Caco-2 (cell line): ENCODE results near the gene UMAD1. TPM values are rescaled to one million over a fixed set of nuclear protein-coding genes. Genes with fewer than 3 reads are reported as not detected.

Source experiments
- BruUV-seq: library from RNA; stranded (reverse); fragments of 400-500 nt; replicated peaks from 2 replicates; lab custom pipeline; 2021; lab: Mats Ljungman, UMichigan
- CTCF ChIA-PET: fragments of 300-600 bp; sonication (Branson Sonifier 250); formaldehyde crosslinking; loops from one replicate; lab custom pipeline; 2022; ENCODE audit warnings: antibody characterized with exemption; lab: Charles Lee
- POLR2A ChIA-PET: fragments of 300-600 bp; sonication (Branson Sonifier 250); formaldehyde crosslinking; loops from one replicate; lab custom pipeline; 2022; ENCODE audit warnings: antibody characterized with exemption; lab: Charles Lee
- DNase-seq, 2 experiments: peaks; one replicate each; pipeline versions ENCODE4 v3.0.0 to v3.0.0-alpha.2; 2020 to 2022
- H3K27me3 ChIP-seq: replicated peaks from 2 replicates; pipeline ENCODE4 v1.6.0; 2011; ENCODE audit warnings: low read length; ENCODE audit not compliant: control insufficient read depth, insufficient read depth
- H3K36me3 ChIP-seq: 2 replicates; pipeline ENCODE4 v1.5.1; 2011; ENCODE audit warnings: low read length; ENCODE audit not compliant: control insufficient read depth, insufficient read depth
- H3K4me1 ChIP-seq: fragments of 250-450 bp; sonication (Bioruptor Pico); 2 replicates; pipeline ENCODE4 v1.5.1; 2020; ENCODE audit warnings: mild to moderate bottlenecking
- H3K4me3 ChIP-seq: 2 replicates; pipeline ENCODE4 v1.5.1; 2011; ENCODE audit warnings: low read depth, mild to moderate bottlenecking, control low read depth, low read length
- H3K9me3 ChIP-seq: fragments of 250-450 bp; sonication (Bioruptor Pico); 2 replicates; pipeline ENCODE4 v1.5.1; 2020; ENCODE audit warnings: mild to moderate bottlenecking, moderate library complexity
- H3K27ac Mint-ChIP-seq: one replicate; pipeline ENCODE4 v1.8.0; 2022; ENCODE audit warnings: mixed read lengths; ENCODE audit not compliant: unreplicated experiment
- H3K27me3 Mint-ChIP-seq: one replicate; pipeline ENCODE4 v1.8.0; 2022; ENCODE audit warnings: mixed read lengths; ENCODE audit not compliant: insufficient read depth, unreplicated experiment
- H3K36me3 Mint-ChIP-seq: one replicate; pipeline ENCODE4 v1.8.0; 2022; ENCODE audit warnings: mild to moderate bottlenecking, mixed read lengths; ENCODE audit not compliant: insufficient read depth, unreplicated experiment
- H3K4me1 Mint-ChIP-seq: one replicate; pipeline ENCODE4 v1.8.0; 2022; ENCODE audit warnings: low read depth, mixed read lengths; ENCODE audit not compliant: unreplicated experiment
- H3K4me3 Mint-ChIP-seq: one replicate; pipeline ENCODE4 v1.8.0; 2022; ENCODE audit warnings: mild to moderate bottlenecking, moderate library complexity, mixed read lengths; ENCODE audit not compliant: unreplicated experiment
- H3K9me3 Mint-ChIP-seq: one replicate; pipeline ENCODE4 v1.8.0; 2022; ENCODE audit warnings: mixed read lengths; ENCODE audit not compliant: unreplicated experiment
- intact Hi-C: fragments of 100-400 bp; cut with micrococcal nuclease; formaldehyde crosslinking; loops from one replicate; pipeline ENCODE4 v1.10.0; 2022; ENCODE audit not compliant: unreplicated experiment
- total RNA-seq: library from RNA; stranded (reverse); gene quantifications from 2 replicates; pipeline ENCODE4 v1.2.3, GENCODE V29; 2022
- TF ChIP-seq, protein P1 (sequence below), 2 experiments: fragments of 200-600 bp in 1 of 2; IDR thresholded peaks; 1 replicate in 1 of 2; 2 replicates in 1 of 2; pipeline versions ENCODE4 v1.5.1 to v1.8.0; 2011 to 2022; ENCODE audit warnings: antibody characterized with exemption in 1 of 2, control low read depth in 1 of 2, inconsistent platforms in 1 of 2, low read depth in 1 of 2, low read length in 1 of 2, mild to moderate bottlenecking in 1 of 2, moderate library complexity in 1 of 2; ENCODE audit not compliant: insufficient read depth in 1 of 2, severe bottlenecking in 1 of 2, unreplicated experiment in 1 of 2

The UMAD1 gene
- total RNA-seq, 1 experiment from 2014 or later: 20.0 TPM

DNA sequence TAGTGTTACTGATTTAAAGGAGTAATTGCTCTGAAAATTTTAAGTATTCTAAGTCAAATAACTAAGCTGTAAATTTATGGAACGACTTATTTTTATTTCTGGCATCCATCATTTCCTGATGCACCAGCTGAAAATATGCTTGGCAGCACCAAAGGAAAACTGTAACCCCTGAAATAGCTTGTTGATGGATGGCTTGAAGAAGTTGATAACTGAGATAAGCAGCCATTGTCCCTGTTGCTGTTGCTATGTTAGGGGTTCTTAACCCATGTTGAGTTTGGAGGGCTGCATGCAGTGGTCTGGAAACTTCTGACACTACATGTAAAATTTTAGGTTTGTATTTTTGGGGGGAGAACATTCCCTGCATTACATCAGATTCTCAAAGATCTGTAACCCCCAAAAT is 47.2 kb downstream of the UMAD1 start:
- no peaks in the 10 kb centered on the region for H3K27me3 Mint-ChIP-seq
- peaks cover 8% of the 10 kb centered on the region for H3K4me1 Mint-ChIP-seq
- no peak overlapping the region for H3K27ac Mint-ChIP-seq
- no TSS peak for BruUV-seq
- H3K4me3 ChIP-seq: no peak overlapping the region
- no peak overlapping the region for H3K4me3 Mint-ChIP-seq
- H3K36me3 Mint-ChIP-seq: peaks cover 5% of the 10 kb centered on the region
- intact Hi-C loops: no loop called here
- DNase-seq: no peak
- no peaks in the 10 kb centered on the region for H3K4me1 ChIP-seq
- no peaks in the 10 kb centered on the region for H3K9me3 ChIP-seq
- no peaks in the 10 kb centered on the region for H3K27me3 ChIP-seq
- TF ChIP-seq, protein P1, sequence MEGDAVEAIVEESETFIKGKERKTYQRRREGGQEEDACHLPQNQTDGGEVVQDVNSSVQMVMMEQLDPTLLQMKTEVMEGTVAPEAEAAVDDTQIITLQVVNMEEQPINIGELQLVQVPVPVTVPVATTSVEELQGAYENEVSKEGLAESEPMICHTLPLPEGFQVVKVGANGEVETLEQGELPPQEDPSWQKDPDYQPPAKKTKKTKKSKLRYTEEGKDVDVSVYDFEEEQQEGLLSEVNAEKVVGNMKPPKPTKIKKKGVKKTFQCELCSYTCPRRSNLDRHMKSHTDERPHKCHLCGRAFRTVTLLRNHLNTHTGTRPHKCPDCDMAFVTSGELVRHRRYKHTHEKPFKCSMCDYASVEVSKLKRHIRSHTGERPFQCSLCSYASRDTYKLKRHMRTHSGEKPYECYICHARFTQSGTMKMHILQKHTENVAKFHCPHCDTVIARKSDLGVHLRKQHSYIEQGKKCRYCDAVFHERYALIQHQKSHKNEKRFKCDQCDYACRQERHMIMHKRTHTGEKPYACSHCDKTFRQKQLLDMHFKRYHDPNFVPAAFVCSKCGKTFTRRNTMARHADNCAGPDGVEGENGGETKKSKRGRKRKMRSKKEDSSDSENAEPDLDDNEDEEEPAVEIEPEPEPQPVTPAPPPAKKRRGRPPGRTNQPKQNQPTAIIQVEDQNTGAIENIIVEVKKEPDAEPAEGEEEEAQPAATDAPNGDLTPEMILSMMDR (IDR thresholded peaks at IDR 0.05; ENCODE audit: insufficient read depth in 1 of 2, low read depth in 1 of 2, low read length in 1 of 2, severe bottlenecking in 1 of 2, unreplicated experiment in 1 of 2): no peak
- POLR2A ChIA-PET: no interaction called here
- no peaks in the 10 kb centered on the region for H3K36me3 ChIP-seq
- H3K9me3 Mint-ChIP-seq: no peaks in the 10 kb centered on the region
- CTCF ChIA-PET: no interaction called here

DNA sequence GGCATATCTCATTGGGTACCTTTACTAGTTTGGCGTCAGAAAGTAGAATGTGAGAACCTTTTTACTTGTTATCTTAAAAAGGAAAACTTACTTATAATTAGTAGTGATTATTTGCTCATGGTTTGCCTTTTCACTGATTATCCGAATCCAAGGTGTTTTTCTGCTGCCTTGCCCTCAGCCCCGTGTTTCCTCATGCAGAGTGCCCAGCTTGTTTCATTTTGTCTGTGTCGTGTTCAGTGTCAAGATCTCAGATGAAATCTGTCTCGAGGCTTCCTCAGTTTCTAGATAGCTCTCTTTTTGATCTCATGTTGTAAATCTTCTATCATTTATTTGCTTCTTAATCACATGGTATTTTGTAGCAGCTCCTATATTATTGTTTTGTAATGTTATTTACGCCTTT is 47.8 kb downstream of the UMAD1 start:
- CTCF ChIA-PET: no interaction called here
- TF ChIP-seq, protein P1 (IDR thresholded peaks at IDR 0.05; ENCODE audit: insufficient read depth in 1 of 2, low read depth in 1 of 2, low read length in 1 of 2, severe bottlenecking in 1 of 2, unreplicated experiment in 1 of 2): no peak
- no peak overlapping the region for H3K4me3 ChIP-seq
- no peak for DNase-seq
- no peaks in the 10 kb centered on the region for H3K9me3 ChIP-seq
- intact Hi-C loops: no loop called here
- no peaks in the 10 kb centered on the region for H3K9me3 Mint-ChIP-seq
- BruUV-seq: no TSS peak
- H3K27me3 Mint-ChIP-seq: no peaks in the 10 kb centered on the region
- POLR2A ChIA-PET: no interaction called here
- peaks cover 8% of the 10 kb centered on the region for H3K4me1 Mint-ChIP-seq
- H3K36me3 Mint-ChIP-seq: peaks cover 5% of the 10 kb centered on the region
- no peak overlapping the region for H3K27ac Mint-ChIP-seq
- H3K4me1 ChIP-seq: peaks cover under 1% of the 10 kb centered on the region; the same call in 1 of the 2 replicates
- no peak overlapping the region for H3K4me3 Mint-ChIP-seq
- H3K36me3 ChIP-seq: no peaks in the 10 kb centered on the region
- no peaks in the 10 kb centered on the region for H3K27me3 ChIP-seq

DNA sequence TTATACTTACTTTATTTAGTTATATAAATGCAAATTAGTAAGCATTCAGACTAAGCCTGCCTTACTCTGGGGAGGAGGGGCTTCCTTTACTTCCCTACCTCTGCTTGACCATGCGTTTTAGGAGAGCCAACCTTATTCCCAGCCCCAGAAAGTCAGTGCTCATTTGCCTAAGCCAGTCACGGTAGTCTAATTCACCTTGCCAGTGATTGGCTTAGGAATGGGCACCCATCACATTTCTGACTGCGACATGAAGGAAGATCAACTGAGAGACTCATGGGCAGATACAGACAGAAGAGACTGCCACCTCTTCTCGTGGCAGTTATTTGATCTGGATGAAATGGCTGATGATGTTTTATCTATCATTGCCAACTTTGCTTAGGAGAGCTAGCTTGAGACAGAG is 48.4 kb downstream of the UMAD1 start:
- peaks cover 8% of the 10 kb centered on the region for H3K4me1 Mint-ChIP-seq
- DNase-seq: no peak
- no peaks in the 10 kb centered on the region for H3K9me3 Mint-ChIP-seq
- H3K36me3 Mint-ChIP-seq: peaks cover 5% of the 10 kb centered on the region
- no peak overlapping the region for H3K4me3 ChIP-seq
- no peak overlapping the region for H3K27ac Mint-ChIP-seq
- H3K4me3 Mint-ChIP-seq: no peak overlapping the region
- no peaks in the 10 kb centered on the region for H3K9me3 ChIP-seq
- no peaks in the 10 kb centered on the region for H3K27me3 ChIP-seq
- peaks cover 7% of the 10 kb centered on the region; the same call in 1 of the 2 replicates for H3K4me1 ChIP-seq
- BruUV-seq: no TSS peak
- no peaks in the 10 kb centered on the region for H3K36me3 ChIP-seq
- intact Hi-C loops: no loop called here
- H3K27me3 Mint-ChIP-seq: no peaks in the 10 kb centered on the region
- CTCF ChIA-PET: no interaction called here
- TF ChIP-seq, protein P1 (IDR thresholded peaks at IDR 0.05; ENCODE audit: insufficient read depth in 1 of 2, low read depth in 1 of 2, low read length in 1 of 2, severe bottlenecking in 1 of 2, unreplicated experiment in 1 of 2): no peak
- POLR2A ChIA-PET: no interaction called here
